Measurements from ENCODE around the gene PRKCB.

PRKCB gene

DNA sequence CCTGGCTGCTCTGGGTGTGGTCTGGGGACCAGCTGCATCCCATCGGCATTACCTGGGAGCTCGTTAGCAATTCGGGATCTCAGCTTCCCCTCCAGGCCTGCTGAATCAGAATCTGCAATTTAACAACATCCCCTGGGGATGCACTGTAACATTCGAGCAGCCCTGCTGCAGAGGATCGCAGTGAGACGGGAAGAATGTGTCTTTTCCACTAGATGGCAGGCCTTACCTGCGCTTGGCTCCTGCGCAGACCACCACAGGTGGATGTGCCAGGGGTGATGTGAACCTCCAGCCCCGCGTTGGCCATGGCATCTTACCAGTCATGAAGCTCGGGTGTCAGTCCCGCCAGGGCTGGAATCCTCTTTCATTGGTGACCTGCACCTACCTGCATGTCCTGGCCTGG is 209.9 kb downstream of the PRKCB start:
- TF ChIP-seq, protein P1, sequence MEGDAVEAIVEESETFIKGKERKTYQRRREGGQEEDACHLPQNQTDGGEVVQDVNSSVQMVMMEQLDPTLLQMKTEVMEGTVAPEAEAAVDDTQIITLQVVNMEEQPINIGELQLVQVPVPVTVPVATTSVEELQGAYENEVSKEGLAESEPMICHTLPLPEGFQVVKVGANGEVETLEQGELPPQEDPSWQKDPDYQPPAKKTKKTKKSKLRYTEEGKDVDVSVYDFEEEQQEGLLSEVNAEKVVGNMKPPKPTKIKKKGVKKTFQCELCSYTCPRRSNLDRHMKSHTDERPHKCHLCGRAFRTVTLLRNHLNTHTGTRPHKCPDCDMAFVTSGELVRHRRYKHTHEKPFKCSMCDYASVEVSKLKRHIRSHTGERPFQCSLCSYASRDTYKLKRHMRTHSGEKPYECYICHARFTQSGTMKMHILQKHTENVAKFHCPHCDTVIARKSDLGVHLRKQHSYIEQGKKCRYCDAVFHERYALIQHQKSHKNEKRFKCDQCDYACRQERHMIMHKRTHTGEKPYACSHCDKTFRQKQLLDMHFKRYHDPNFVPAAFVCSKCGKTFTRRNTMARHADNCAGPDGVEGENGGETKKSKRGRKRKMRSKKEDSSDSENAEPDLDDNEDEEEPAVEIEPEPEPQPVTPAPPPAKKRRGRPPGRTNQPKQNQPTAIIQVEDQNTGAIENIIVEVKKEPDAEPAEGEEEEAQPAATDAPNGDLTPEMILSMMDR (IDR thresholded peaks at IDR 0.05; ENCODE audit: low read depth, low read length) = no peak
- DNase-seq (ENCODE audit: low read depth, low spot score) = no peak
- in situ Hi-C loops (cut with HindIII; ENCODE audit: low sequenced_read_pairs) = no loop called here
- H3K4me3 ChIP-seq (ENCODE audit: low read depth, low read length) = no peak overlapping the region

DNA sequence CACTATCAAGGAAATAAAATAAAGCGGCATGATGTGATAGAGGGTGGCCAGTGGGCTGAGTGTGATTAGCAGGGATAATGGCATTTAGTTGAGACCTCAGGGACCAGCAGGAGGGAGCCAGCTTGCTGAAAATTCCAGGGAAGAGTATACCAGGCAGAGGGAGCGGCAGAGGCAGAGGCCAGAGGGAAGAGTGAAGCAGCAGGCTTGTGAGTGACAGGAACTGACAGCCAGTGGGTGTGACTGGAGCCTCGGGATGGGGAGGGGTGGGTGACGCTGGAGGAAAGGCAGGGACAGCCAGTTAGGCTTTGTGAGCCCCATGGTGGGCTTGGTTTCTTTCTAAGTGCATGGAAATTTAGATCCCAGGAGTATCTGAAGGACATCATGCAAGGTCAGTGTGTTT is 210.7 kb downstream of the PRKCB start:
- no peak for DNase-seq (ENCODE audit: low read depth, low spot score)
- H3K4me3 ChIP-seq (ENCODE audit: low read depth, low read length) = no peak overlapping the region
- TF ChIP-seq, protein P1 (IDR thresholded peaks at IDR 0.05; ENCODE audit: low read depth, low read length) = no peak
- in situ Hi-C loops (cut with HindIII; ENCODE audit: low sequenced_read_pairs) = no loop called here

DNA sequence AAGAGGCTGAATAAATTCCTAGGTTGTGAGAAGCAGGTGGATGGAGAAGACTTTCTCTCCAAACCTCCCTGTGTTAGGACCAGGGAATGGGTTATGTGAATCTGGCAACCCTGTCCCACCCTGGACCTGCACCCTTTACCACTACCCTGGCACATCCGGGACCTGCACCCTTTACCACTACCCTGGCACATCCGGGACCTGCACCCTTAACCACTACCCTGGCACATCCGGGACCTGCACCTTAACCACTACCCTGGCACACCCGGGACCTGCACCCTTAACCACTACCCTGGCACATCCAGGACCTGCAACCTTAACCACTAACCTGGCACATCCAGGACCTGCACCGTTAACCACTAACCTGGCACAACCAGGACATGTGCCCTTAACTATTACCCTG is 213.3 kb downstream of the PRKCB start:
- DNase-seq (ENCODE audit: low read depth, low spot score) = no peak
- TF ChIP-seq, protein P1 (IDR thresholded peaks at IDR 0.05; ENCODE audit: low read depth, low read length) = no peak
- in situ Hi-C loops (cut with HindIII; ENCODE audit: low sequenced_read_pairs) = no loop called here
- H3K4me3 ChIP-seq (ENCODE audit: low read depth, low read length) = no peak overlapping the region

DNA sequence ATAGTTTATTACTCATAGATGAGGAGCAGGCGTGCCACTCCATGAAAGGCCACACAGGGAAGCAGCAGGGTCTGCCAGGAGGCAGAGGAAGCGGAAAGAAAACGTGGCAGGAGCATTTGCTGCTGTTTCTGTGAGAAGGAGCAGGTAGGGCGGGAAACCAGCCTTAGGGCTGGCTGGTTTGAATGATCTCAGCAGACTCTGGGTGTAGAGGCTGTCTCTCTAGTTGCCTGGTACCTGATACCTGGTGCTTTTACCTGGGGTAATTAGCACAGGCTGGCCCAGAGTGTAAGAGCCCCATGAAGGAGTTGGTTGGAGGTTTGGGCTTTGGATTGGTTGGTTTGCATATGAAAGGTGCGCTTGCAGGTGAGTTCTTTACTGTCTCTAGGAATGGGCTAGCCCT is 215.3 kb downstream of the PRKCB start:
- in situ Hi-C loops (cut with HindIII; ENCODE audit: low sequenced_read_pairs) = no loop called here
- no peak for DNase-seq (ENCODE audit: low read depth, low spot score)
- H3K4me3 ChIP-seq (ENCODE audit: low read depth, low read length) = no peak overlapping the region
- TF ChIP-seq, protein P1 (IDR thresholded peaks at IDR 0.05; ENCODE audit: low read depth, low read length) = no peak

DNA sequence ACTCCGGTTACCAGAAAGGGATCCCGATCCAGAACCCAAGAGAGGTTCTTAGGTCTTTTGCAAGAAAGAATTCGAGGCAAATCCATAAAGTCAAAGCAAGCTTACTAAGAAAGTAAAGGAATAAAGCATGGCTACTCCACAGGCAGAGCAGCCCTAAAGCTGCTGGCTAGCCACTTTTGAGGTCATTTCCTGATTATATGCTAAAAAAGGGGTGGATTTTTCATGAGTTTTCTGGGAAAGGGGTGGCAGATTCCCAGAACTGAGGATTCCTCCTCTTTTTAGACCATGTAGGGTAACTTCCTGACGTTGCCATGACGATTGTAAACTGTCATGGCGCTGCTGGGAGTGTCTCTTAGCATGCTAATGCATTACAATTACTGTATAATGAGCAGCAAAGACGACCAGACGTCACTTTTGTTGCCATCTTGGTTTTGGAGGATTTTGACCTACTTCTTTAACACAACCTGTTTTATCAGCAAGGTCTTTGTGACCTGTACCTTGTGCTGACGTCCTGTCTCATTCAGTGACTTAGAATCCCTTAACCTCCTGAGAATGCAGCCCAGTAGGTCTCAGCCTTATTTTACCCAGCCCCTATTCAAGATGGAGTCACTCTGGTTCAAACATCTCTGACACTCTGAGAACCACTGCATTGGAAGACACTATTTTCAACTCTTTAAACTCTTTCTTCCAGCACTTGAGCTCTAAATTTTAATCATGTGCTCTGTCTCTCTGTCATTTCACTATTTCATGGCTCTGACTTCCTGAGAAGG is 216.7 kb downstream of the PRKCB start:
- in situ Hi-C loops (cut with HindIII; ENCODE audit: low sequenced_read_pairs) = no loop called here
- no peak for DNase-seq (ENCODE audit: low read depth, low spot score)

DNA sequence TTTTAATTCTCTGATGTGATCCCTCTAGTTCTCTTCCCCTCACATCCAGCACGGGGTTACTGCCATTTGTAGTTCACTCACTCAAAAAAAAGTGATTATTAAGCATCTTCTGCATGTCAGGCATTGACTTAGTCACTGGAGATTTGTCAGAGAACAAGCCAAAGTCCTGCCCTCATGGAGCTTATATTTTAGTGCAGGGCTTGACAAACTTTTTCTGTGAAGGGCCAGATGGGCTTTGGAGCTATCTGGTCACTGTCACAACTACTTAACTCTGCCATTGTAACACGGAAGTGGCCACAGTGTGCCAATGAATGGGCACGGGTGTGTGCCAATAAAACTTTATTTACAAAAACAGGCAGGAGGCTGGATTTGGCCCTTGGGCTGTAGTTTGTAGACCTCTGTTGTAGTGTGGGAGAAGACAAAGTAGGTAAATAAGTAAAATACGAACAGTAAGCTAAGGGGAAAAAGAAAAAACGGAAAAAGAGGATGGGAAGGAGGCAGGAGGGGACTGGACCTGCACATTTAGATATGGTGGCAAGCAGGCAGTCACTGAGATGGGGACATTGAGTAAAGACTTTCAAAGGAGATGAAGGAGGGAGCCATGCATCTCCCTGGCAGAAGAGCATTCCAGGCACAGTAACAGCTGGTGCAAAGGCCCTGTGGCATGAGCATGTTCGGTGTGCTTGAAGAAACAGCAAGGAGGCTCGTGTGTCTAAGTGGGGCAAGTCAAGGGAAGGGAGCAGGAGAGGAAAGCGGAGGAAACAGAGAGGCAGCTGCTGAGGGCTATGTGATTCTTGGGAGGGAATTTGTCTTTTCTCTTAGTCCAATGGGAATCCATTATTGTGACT is 217.5 kb downstream of the PRKCB start:
- H3K4me3 ChIP-seq (ENCODE audit: low read depth, low read length) = no peak overlapping the region
- TF ChIP-seq, protein P1 (IDR thresholded peaks at IDR 0.05; ENCODE audit: low read depth, low read length) = no peak
- in situ Hi-C loops (cut with HindIII; ENCODE audit: low sequenced_read_pairs) = no loop called here
- no peak for DNase-seq (ENCODE audit: low read depth, low spot score)

More for the DNA sequence above, 216.7 kb downstream of the PRKCB start:
- TF ChIP-seq, protein P1 (IDR thresholded peaks at IDR 0.05; ENCODE audit: low read depth, low read length) = no peak
- H3K4me3 ChIP-seq (ENCODE audit: low read depth, low read length) = no peak overlapping the region

Data from astrocyte of the spinal cord (primary cell).